ENCODE results near the gene ZC3H10.

- TF ChIP-seq CTCF (IDR thresholded peaks at IDR 0.05) (no peak), POLR2AphosphoS5 (IDR thresholded peaks at IDR 0.05) (no peak), POLR2A (IDR thresholded peaks at IDR 0.05) (no peak)
These were observed 43.7 kb upstream of the ZC3H10 start for GRCh38 chr12:56074396-56074795.

Data from breast epithelium (tissue), 3 donors.